ENCODE data around the gene ARID3C.
A peak's percentile ranks its signal among the peaks of the same experiment; 100 is the strongest.

GRCh38 chr9:34603610-34604231, 25.1 kb downstream of the ARID3C start:
- TF ChIP-seq CTCF (IDR thresholded peaks at IDR 0.05) (peak; percentile 88 to 93 (median 91)), POLR2AphosphoS5 (IDR thresholded peaks at IDR 0.05) (no peak), POLR2A (IDR thresholded peaks at IDR 0.05) (no peak)

Data from gastroesophageal sphincter (tissue), 3 donors.